Astrocyte (in vitro differentiated cells and primary cell): ENCODE results near the gene CHST9. TPM values are rescaled to one million over a fixed set of nuclear protein-coding genes. Genes with fewer than 3 reads are reported as not detected.

ENCODE experiments used
- DNase-seq: peaks from one replicate; pipeline ENCODE4 v3.0.0-alpha.2; 2010; ENCODE audit warnings: low read depth
- FAIRE-seq: peaks from 2 replicates; lab custom pipeline; 2011; peaks lifted over from hg19 to GRCh38; lab: Jason Lieb, UNC
- H2AFZ ChIP-seq: 2 replicates; pipeline ENCODE4 v1.6.0; 2012; ENCODE audit warnings: low read depth, low read length, inconsistent platforms
- H3K27ac ChIP-seq: 2 replicates; pipeline ENCODE4 v1.5.1; 2011; ENCODE audit warnings: low read depth, low read length, inconsistent platforms
- H3K27me3 ChIP-seq: 2 replicates; pipeline ENCODE4 v1.6.0; 2011; ENCODE audit warnings: low read length, inconsistent platforms; ENCODE audit not compliant: insufficient read depth
- H3K36me3 ChIP-seq: 2 replicates; pipeline ENCODE4 v1.5.1; 2011; ENCODE audit warnings: low read length, inconsistent platforms; ENCODE audit not compliant: insufficient read depth
- H3K4me1 ChIP-seq: 2 replicates; pipeline ENCODE4 v1.5.1; 2011; ENCODE audit warnings: low read length, inconsistent platforms; ENCODE audit not compliant: insufficient read depth
- H3K4me2 ChIP-seq: 2 replicates; pipeline ENCODE4 v1.6.0; 2012; ENCODE audit warnings: low read length, inconsistent platforms
- H3K4me3 ChIP-seq: 2 replicates; pipeline ENCODE4 v1.5.1; 2011; ENCODE audit warnings: low read depth, mild to moderate bottlenecking, low read length, inconsistent platforms; ENCODE audit not compliant: insufficient read depth
- H3K79me2 ChIP-seq: 2 replicates; pipeline ENCODE4 v1.6.0; 2012; ENCODE audit warnings: mild to moderate bottlenecking, low read length, inconsistent platforms; ENCODE audit not compliant: insufficient read depth
- H3K9ac ChIP-seq: 2 replicates; pipeline ENCODE4 v1.6.0; 2012; ENCODE audit warnings: mild to moderate bottlenecking, low read length, inconsistent platforms
- H3K9me3 ChIP-seq: 2 replicates; pipeline ENCODE4 v1.5.1; 2012; ENCODE audit warnings: low read depth, mild to moderate bottlenecking, low read length, inconsistent platforms; ENCODE audit not compliant: insufficient read depth
- H4K20me1 ChIP-seq: 2 replicates; pipeline ENCODE4 v1.6.0; 2012; ENCODE audit warnings: low read length, inconsistent platforms; ENCODE audit not compliant: insufficient read depth
- H3K27ac Mint-ChIP-seq: one replicate; pipeline ENCODE4 v1.8.0; 2021; ENCODE audit warnings: mild to moderate bottlenecking, mixed read lengths; ENCODE audit not compliant: unreplicated experiment
- H3K27me3 Mint-ChIP-seq: one replicate; pipeline ENCODE4 v1.8.0; 2021; ENCODE audit warnings: low read depth, mixed read lengths; ENCODE audit not compliant: unreplicated experiment
- H3K36me3 Mint-ChIP-seq: one replicate; pipeline ENCODE4 v1.8.0; 2021; ENCODE audit warnings: low read depth, mixed read lengths; ENCODE audit not compliant: unreplicated experiment
- H3K4me1 Mint-ChIP-seq: one replicate; pipeline ENCODE4 v1.8.0; 2021; ENCODE audit warnings: low read depth, mixed read lengths; ENCODE audit not compliant: unreplicated experiment
- H3K4me3 Mint-ChIP-seq: one replicate; pipeline ENCODE4 v1.8.0; 2021; ENCODE audit warnings: mild to moderate bottlenecking, moderate library complexity, mixed read lengths; ENCODE audit not compliant: unreplicated experiment
- H3K9me3 Mint-ChIP-seq: one replicate; pipeline ENCODE4 v1.8.0; 2021; ENCODE audit warnings: mild to moderate bottlenecking, mixed read lengths; ENCODE audit not compliant: unreplicated experiment
- EZH2 ChIP-seq: IDR thresholded peaks from 2 replicates; pipeline ENCODE4 v1.6.1; 2012; ENCODE audit warnings: mild to moderate bottlenecking, low read length, inconsistent platforms; ENCODE audit not compliant: insufficient read depth
- total RNA-seq: library from RNA; stranded (reverse); gene quantifications from 2 replicates; pipeline ENCODE4 v1.2.1, GENCODE V29; 2021
- TF ChIP-seq, protein P1 (sequence below): IDR thresholded peaks from 2 replicates; pipeline ENCODE4 v1.5.1; 2011; ENCODE audit warnings: low read depth, mild to moderate bottlenecking, inconsistent platforms, low read length, moderate library complexity; ENCODE audit not compliant: insufficient read depth

Gene CHST9
- total RNA-seq, 1 donor from 2014 or later: 1.3 TPM

DNA sequence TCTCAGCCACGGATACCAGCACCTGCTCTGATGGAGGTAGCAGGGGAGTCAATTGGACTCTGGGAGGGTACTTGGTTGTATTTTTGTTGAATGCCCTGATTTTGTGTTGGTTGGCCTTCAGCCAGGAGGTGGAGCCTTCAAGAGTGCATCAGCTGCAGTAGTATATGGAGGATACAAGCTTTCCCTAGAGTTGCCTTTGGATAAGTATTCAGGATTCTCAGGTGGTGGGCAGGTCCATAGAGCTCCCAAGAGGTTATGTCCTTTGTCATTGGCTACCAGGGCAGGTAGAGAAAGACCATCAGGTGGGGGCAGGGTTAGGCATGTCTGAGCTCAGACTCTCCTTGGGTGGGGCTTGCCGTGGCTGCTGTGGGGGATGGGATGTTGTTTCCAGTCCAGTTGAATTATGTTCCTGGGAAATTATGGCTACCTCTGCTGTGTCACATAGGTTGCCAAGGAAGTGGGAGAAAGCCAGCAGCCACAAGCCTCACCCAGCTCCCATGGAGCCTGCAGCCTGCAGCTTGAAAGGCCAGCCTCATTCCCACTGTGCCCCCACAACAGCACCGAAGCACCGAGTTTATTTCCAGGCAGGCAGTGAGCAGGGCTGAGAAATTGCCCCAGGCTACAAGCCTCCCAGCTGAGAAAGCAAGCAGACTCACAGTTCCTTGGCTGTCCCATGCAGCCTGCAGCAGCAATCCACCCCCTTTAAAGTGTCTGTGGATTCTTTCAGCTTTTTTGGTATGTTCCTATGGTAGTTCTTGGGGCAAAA, 38.6 kb upstream of the CHST9 start:
- Mint-ChIP-seq H3K27ac (no peak overlapping the region), H3K9me3 (peaks cover 1% of the 10 kb centered on the region), H3K27me3 (no peaks in the 10 kb centered on the region), H3K4me3 (no peak overlapping the region), H3K36me3 (no peaks in the 10 kb centered on the region), H3K4me1 (peaks cover 3% of the 10 kb centered on the region)
- no peaks in the 10 kb centered on the region for H3K27me3 ChIP-seq
- no peak overlapping the region for H3K9ac ChIP-seq
- H3K4me1 ChIP-seq: no peaks in the 10 kb centered on the region
- H3K27ac ChIP-seq: no peak overlapping the region
- H3K4me3 ChIP-seq: no peak overlapping the region
- no peak for FAIRE-seq
- no peaks in the 10 kb centered on the region for H3K9me3 ChIP-seq
- H3K79me2 ChIP-seq: no peaks in the 10 kb centered on the region
- TF ChIP-seq EZH2: no peak
- TF ChIP-seq, protein P1, sequence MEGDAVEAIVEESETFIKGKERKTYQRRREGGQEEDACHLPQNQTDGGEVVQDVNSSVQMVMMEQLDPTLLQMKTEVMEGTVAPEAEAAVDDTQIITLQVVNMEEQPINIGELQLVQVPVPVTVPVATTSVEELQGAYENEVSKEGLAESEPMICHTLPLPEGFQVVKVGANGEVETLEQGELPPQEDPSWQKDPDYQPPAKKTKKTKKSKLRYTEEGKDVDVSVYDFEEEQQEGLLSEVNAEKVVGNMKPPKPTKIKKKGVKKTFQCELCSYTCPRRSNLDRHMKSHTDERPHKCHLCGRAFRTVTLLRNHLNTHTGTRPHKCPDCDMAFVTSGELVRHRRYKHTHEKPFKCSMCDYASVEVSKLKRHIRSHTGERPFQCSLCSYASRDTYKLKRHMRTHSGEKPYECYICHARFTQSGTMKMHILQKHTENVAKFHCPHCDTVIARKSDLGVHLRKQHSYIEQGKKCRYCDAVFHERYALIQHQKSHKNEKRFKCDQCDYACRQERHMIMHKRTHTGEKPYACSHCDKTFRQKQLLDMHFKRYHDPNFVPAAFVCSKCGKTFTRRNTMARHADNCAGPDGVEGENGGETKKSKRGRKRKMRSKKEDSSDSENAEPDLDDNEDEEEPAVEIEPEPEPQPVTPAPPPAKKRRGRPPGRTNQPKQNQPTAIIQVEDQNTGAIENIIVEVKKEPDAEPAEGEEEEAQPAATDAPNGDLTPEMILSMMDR: no peak
- no peaks in the 10 kb centered on the region for H3K36me3 ChIP-seq
- no peak overlapping the region for H2AFZ ChIP-seq
- H4K20me1 ChIP-seq: no peaks in the 10 kb centered on the region
- no peak for DNase-seq
- H3K4me2 ChIP-seq: no peak overlapping the region

DNA sequence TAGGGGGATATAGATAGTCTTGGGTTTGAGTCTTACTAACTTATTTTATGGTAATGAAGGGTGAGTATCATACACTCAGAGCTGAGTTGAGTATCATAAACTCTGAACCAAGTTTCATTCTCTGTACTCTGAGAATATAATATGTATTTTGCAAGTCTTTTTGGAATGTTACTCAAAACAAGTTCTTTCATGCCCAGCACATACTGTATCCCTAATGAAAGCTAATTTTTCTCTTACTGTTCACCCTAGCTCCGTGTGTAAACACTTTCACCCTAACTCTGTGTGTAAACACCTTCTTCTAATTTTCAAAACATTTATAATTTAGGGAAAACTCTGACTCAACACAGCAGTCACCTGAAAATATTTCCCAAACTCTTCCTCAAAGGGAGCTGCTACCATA, 29.7 kb upstream of the CHST9 start:
- H3K9me3 Mint-ChIP-seq: peaks cover 2% of the 10 kb centered on the region
- H3K27ac Mint-ChIP-seq: no peak overlapping the region
- FAIRE-seq: no peak

More for the DNA sequence above, 29.7 kb upstream of the CHST9 start:
- H3K9ac ChIP-seq: no peak overlapping the region
- DNase-seq: no peak
- H3K36me3 Mint-ChIP-seq: no peaks in the 10 kb centered on the region
- H3K4me3 ChIP-seq: no peak overlapping the region
- H4K20me1 ChIP-seq: no peaks in the 10 kb centered on the region
- TF ChIP-seq, protein P1: no peak
- no peak for TF ChIP-seq EZH2
- no peaks in the 10 kb centered on the region for H3K4me1 ChIP-seq
- H3K4me3 Mint-ChIP-seq: no peak overlapping the region
- no peaks in the 10 kb centered on the region for H3K27me3 ChIP-seq
- H3K4me2 ChIP-seq: no peak overlapping the region
- no peaks in the 10 kb centered on the region for H3K4me1 Mint-ChIP-seq
- no peak overlapping the region for H2AFZ ChIP-seq
- H3K27me3 Mint-ChIP-seq: peaks cover 4% of the 10 kb centered on the region
- H3K36me3 ChIP-seq: no peaks in the 10 kb centered on the region
- no peaks in the 10 kb centered on the region for H3K79me2 ChIP-seq
- H3K27ac ChIP-seq: no peak overlapping the region
- peaks cover 3% of the 10 kb centered on the region for H3K9me3 ChIP-seq
